Nephron progenitor cell (in vitro differentiated cells): Measurements from ENCODE around the gene GPR152.
"Not testable (repeated sequence)": the region's sequence is repeated elsewhere in the genome, so short reads cannot be mapped to it uniquely, and the experiment has no call there.

Source experiments
- DNase-seq: peaks from one replicate; pipeline ENCODE4 v3.0.0; 2021
- H3K27ac Mint-ChIP-seq: 2 replicates; pipeline ENCODE4 v1.8.0; 2021; ENCODE audit warnings: mild to moderate bottlenecking, moderate library complexity, mixed read lengths
- H3K27me3 Mint-ChIP-seq: 2 replicates; pipeline ENCODE4 v1.8.0; 2021; ENCODE audit warnings: mild to moderate bottlenecking, low read depth, mixed read lengths; ENCODE audit not compliant: poor library complexity
- H3K36me3 Mint-ChIP-seq: 2 replicates; pipeline ENCODE4 v1.8.0; 2021; ENCODE audit warnings: low read depth, mixed read lengths
- H3K4me1 Mint-ChIP-seq: 2 replicates; pipeline ENCODE4 v1.8.0; 2021; ENCODE audit warnings: mixed read lengths
- H3K4me3 Mint-ChIP-seq: 2 replicates; pipeline ENCODE4 v1.8.0; 2021; ENCODE audit warnings: mild to moderate bottlenecking, moderate library complexity, mixed read lengths
- H3K9me3 Mint-ChIP-seq: 2 replicates; pipeline ENCODE4 v1.8.0; 2021; ENCODE audit warnings: mild to moderate bottlenecking, moderate library complexity, mixed read lengths
- TF ChIP-seq, protein P1 (sequence below): fragments of 200-600 bp; sonication (generic); IDR thresholded peaks from 2 replicates; pipeline ENCODE4 v1.5.0; 2021; ENCODE audit warnings: antibody characterized with exemption

Gene GPR152

DNA sequence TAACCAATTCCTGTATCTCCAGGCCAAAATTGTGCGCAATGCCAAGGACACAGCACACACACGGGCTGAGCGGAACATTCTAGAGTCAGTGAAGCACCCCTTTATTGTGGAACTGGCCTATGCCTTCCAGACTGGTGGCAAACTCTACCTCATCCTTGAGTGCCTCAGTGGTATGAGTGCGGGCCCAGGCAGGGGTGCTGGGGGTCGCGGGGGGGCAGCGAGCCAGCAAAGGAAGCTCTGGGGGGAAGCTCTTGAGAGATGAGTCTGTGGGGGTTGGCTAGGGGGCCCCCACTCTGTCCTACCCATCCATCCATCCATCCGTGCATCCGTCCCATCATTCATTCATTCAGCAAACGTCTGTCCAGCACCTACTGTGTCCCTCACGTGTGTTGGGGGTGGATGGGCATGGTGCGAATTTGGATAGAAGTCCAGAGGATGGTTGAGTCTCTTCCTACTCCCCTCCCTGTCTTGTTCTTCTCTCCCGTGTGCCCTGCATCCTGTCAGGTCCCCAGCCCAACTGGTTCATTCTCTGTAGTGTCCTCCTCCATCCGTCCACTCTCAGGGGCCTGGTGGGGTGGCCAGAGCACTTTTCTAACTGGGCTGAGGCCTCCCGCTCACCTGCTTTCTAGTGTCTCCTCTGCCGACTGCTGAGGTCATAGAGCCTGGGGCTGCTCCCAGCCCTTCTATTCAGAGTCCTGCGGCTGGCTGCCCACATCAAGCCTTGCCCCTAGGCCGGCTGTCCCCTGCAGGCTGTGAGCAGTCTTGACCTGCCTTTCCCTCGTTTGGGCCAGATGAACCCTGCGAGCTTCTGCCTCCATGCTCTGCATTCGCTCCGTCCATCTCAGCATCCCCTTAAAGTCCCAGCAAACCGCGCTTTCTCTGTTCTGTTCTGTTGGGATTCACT is 20.9 kb downstream of the GPR152 start:
- no peak for DNase-seq
- H3K27ac Mint-ChIP-seq = peak overlapping the region; percentile 59
- TF ChIP-seq, protein P1, sequence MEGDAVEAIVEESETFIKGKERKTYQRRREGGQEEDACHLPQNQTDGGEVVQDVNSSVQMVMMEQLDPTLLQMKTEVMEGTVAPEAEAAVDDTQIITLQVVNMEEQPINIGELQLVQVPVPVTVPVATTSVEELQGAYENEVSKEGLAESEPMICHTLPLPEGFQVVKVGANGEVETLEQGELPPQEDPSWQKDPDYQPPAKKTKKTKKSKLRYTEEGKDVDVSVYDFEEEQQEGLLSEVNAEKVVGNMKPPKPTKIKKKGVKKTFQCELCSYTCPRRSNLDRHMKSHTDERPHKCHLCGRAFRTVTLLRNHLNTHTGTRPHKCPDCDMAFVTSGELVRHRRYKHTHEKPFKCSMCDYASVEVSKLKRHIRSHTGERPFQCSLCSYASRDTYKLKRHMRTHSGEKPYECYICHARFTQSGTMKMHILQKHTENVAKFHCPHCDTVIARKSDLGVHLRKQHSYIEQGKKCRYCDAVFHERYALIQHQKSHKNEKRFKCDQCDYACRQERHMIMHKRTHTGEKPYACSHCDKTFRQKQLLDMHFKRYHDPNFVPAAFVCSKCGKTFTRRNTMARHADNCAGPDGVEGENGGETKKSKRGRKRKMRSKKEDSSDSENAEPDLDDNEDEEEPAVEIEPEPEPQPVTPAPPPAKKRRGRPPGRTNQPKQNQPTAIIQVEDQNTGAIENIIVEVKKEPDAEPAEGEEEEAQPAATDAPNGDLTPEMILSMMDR = no peak
- H3K36me3 Mint-ChIP-seq = peaks cover 9% of the 10 kb centered on the region
- H3K27me3 Mint-ChIP-seq = no peaks in the 10 kb centered on the region
- no peak overlapping the region for H3K4me3 Mint-ChIP-seq
- H3K4me1 Mint-ChIP-seq = peaks cover 22% of the 10 kb centered on the region
- H3K9me3 Mint-ChIP-seq = no peaks in the 10 kb centered on the region

DNA sequence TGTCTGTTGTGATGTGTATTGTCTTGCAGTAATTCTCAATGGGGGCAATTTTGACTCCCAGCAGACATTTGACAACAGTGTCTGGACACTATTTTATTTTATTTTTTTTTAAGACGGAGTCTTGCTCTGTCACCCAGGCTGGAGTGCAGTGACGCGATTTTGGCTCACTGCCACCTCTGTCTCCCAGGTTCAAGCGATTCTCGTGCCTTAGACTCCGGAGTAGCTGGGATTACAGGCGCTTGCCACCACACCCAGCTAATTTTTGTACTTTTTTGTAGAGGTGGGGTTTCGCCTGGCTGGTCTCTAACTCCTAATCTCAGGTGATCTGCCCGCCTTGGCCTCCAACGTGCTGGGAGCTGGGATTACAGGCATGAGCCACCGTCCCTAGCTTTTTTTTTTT is 22.8 kb downstream of the GPR152 start:
- Mint-ChIP-seq H3K27ac (no peak overlapping the region), H3K4me1 (peaks cover 19% of the 10 kb centered on the region), H3K4me3 (peak overlapping the region; percentile 96), H3K27me3 (peaks cover 4% of the 10 kb centered on the region), H3K9me3 (no peaks in the 10 kb centered on the region), H3K36me3 (peaks cover 9% of the 10 kb centered on the region)
- TF ChIP-seq, protein P1 = no peak
- no peak for DNase-seq

DNA sequence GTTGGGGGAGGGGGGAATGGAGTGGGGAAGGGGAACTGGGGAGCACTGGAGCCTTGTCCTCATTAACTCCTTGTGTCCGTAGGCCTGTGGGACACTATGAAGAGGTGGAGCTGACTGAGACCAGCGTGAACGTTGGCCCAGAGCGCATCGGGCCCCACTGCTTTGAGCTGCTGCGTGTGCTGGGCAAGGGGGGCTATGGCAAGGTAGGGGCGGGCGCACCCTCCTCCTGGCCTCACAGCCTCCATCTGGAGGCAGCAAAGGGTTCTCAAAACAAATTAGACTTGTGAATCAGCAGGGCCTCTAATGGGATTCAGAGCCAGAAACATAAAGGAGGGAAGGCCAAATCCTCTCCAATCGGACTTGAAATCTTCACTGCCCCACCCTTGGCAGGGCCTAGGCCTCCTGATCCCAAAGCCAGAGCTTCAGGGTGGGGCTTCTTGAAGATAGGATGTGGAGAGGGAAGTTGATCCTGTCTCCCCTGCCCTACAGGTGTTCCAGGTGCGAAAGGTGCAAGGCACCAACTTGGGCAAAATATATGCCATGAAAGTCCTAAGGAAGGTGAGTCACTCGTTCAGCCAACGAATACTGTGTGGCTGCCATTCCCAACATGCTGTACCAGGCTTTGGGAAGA is 23.4 kb downstream of the GPR152 start:
- Mint-ChIP-seq H3K27ac (peak overlapping the region; percentile 97), H3K36me3 (peaks cover 9% of the 10 kb centered on the region), H3K9me3 (no peaks in the 10 kb centered on the region), H3K27me3 (peaks cover 4% of the 10 kb centered on the region), H3K4me3 (peak overlapping the region; percentile 96), H3K4me1 (peaks cover 19% of the 10 kb centered on the region)
- TF ChIP-seq, protein P1 = no peak
- DNase-seq = no peak

DNA sequence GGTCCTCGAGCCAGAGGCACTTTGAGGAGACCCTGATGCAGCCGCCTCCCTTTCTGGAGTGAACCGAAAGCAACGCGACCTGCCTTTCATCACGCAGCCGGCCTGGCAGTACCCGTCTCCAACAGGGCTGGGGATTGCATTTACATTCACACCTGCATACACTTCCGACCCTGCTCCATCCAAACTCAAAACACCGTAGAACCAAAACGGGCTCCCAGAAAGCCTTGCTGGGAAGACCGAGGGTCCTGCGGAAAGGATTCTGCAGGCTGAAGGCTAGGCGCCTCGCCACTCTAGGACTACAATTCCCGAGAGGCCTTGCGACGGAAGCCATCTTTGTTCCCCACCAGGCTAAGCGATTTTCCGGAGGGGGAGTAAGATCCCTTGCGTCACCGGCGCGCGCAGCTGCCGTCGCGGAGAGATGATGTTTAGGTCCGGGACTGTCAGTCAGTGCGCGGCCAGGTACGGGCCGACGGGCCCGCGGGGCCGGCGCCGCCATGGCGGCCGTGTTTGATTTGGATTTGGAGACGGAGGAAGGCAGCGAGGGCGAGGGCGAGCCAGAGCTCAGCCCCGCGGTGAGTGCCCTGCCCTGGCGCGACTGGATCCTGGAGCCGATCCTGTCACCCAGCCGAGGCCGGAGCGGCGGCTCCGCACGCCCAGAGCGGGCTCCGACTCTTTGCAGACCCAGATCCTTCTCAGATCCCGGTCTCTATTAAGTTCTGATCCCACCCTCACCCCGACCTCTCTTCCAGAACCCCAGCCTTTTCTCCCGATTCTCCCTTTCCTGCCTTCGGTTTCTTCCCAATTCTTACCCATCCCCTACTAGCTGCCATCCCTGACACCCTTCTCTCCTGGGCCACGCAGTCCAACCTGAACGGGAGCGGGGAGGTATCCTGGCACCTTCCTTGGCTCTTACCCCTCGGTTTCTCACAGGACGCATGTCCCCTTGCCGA is 24.2 kb downstream of the GPR152 start, which contains the start of gene RPS6KB2:
Gene RPS6KB2 (plus strand): TSS at position 443 of the 950 bp plus-strand sequence. CDS start 52 bp downstream, at position 495.
- Mint-ChIP-seq H3K9me3 (no peaks in the 10 kb centered on the region), H3K36me3 (peaks cover 9% of the 10 kb centered on the region), H3K4me1 (peaks cover 19% of the 10 kb centered on the region), H3K4me3 (peak within 1 kb of the TSS; percentile 96), H3K27ac (peak within 1 kb of the TSS; percentile 97), H3K27me3 (peaks cover 4% of the 10 kb centered on the region)
- TF ChIP-seq, protein P1 = no peak
- peak; percentile 99 for DNase-seq

DNA sequence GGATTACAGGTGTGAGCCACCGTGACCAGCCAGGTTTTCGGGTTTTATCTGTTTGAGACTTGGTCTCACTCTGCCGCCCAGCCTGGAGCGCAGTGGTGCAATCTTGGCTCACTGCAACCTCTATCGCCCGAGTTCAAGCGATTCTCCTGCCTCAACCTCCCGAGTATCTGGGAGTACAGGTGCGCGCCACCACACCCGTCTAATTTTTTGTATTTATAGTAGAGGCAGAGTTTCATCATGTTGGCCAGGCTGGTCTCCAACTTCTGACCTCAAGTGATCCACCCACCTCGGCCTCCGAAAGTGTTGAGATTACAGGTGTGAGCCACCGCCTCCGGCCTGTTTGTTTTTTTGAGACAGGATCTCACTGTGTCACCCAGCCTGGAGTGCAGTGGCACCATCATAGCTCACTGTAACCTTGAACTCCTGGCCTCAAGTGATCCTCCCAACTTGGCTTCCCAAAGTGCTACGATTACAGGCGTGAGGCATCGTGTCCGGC is 25.1 kb downstream of the GPR152 start:
- H3K4me3 Mint-ChIP-seq = peak overlapping the region; percentile 96
- H3K27ac Mint-ChIP-seq, DNase-seq, H3K9me3 Mint-ChIP-seq, H3K27me3 Mint-ChIP-seq, H3K36me3 Mint-ChIP-seq: not testable (repeated sequence)
- H3K4me1 Mint-ChIP-seq = peaks cover 27% of the 10 kb centered on the region
